HG03039 (cell line): Measurements from ENCODE around the gene BAX.

Experiments used
- ATAC-seq: cut with Tn5 transposase; IDR thresholded peaks from one replicate; pipeline ENCODE4 v1.9.1; 2021; ENCODE audit warnings: mild to moderate bottlenecking, moderate library complexity; ENCODE audit not compliant: unreplicated experiment

BAX gene

GRCh38 chr19:49009828-49010227 lies 55.2 kb downstream of the BAX start:
- ATAC-seq = no peak

GRCh38 chr19:49010453-49010852 lies 55.8 kb downstream of the BAX start:
- ATAC-seq = no peak

DNA sequence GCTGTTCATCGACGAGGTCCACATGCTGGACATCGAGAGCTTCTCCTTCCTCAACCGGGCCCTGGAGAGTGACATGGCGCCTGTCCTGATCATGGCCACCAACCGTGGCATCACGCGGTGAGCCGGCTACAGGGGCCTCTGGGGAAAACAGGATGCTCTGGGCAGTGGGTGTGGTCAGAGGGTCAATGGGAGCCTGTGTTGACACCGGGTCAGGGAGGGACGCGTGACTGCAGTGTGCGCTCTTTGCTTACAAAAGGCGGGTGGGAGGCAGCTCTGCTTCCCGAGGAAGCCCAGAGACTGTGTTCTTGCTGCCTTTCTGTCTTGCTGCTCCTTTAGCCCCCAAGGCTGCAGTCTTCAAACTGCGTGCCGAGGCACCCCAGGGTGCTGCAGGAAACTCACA lies 56.5 kb downstream of the BAX start:
- ATAC-seq = no peak
